GM12801 (cell line): Measurements from ENCODE around the gene MARCHF3.

Experiments used
- CTCF ChIP-seq: IDR thresholded peaks from one replicate; pipeline ENCODE4 v1.5.1; 2011; ENCODE audit warnings: control low read depth; ENCODE audit not compliant: insufficient read length; ENCODE audit errors: extremely low read depth

The MARCHF3 gene

GRCh38 chr5:126897851-126898630 is 132.3 kb downstream of the MARCHF3 start:
- TF ChIP-seq CTCF: no peak

- no peak for TF ChIP-seq CTCF
These were observed 134.1 kb downstream of the MARCHF3 start for GRCh38 chr5:126896170-126896702.

- TF ChIP-seq CTCF: no peak
These were observed 142.2 kb downstream of the MARCHF3 start for GRCh38 chr5:126888175-126888574.

GRCh38 chr5:126884269-126884819 is 146.0 kb downstream of the MARCHF3 start:
- no peak for TF ChIP-seq CTCF

GRCh38 chr5:126883564-126884245 is 146.7 kb downstream of the MARCHF3 start:
- TF ChIP-seq CTCF: no peak

GRCh38 chr5:126881821-126882600 is 148.3 kb downstream of the MARCHF3 start:
- no peak for TF ChIP-seq CTCF

- no peak for TF ChIP-seq CTCF
These were observed 151.7 kb downstream of the MARCHF3 start for GRCh38 chr5:126878634-126879033.
